ENCODE data around the gene SERPINB12. TPM values are rescaled to one million over a fixed set of nuclear protein-coding genes. Genes with fewer than 3 reads are reported as not detected.

SERPINB12 gene, protein sequence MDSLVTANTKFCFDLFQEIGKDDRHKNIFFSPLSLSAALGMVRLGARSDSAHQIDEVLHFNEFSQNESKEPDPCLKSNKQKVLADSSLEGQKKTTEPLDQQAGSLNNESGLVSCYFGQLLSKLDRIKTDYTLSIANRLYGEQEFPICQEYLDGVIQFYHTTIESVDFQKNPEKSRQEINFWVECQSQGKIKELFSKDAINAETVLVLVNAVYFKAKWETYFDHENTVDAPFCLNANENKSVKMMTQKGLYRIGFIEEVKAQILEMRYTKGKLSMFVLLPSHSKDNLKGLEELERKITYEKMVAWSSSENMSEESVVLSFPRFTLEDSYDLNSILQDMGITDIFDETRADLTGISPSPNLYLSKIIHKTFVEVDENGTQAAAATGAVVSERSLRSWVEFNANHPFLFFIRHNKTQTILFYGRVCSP
- total RNA-seq: not detected

- no peak within 1 kb of the TSS for H3K9ac ChIP-seq (ENCODE audit: low read depth in 1 of 3, low read length in 3 of 3)
- H3K27ac ChIP-seq (ENCODE audit: low read depth, low read length): no peak within 1 kb of the TSS
- H3K4me1 ChIP-seq (ENCODE audit: control insufficient read depth in 3 of 3, insufficient read depth in 3 of 3, low read length in 3 of 3): no peaks in the 10 kb centered on the region
- H3K4me3 ChIP-seq (ENCODE audit: low read length in 3 of 3): no peak within 1 kb of the TSS
- H3K27me3 ChIP-seq (ENCODE audit: control insufficient read depth in 3 of 3, insufficient read depth in 3 of 3, low read length in 3 of 3): no peaks in the 10 kb centered on the region
- no peaks in the 10 kb centered on the region for H3K36me3 ChIP-seq (ENCODE audit: control insufficient read depth in 3 of 3, insufficient read depth in 3 of 3, low read length in 3 of 3)
- H3K9me3 ChIP-seq (ENCODE audit: control insufficient read depth in 3 of 3, low read length in 3 of 3): no peaks in the 10 kb centered on the region
Measured at GRCh38 chr18:63542069-63542468, at the start of gene SERPINB12. Gene SERPINB12 (plus strand): TSS chr18:63542369. CDS start chr18:63556160, 13,791 bp downstream.

DNA sequence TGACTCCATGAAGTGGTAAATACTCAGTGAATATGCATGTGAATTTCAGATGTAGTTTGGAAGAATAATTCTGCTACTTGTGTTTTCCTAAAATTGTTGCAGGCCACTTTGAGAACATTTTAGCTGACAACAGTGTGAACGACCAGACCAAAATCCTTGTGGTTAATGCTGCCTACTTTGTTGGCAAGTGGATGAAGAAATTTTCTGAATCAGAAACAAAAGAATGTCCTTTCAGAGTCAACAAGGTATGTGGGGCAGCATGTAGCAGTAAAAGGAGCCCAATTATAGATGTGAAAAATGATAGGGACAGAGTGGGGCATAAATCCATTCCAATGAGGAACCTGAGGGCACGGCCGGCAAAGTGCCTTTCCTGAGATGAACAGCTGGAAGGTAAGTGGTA, 49.3 kb upstream of the SERPINB12 start:
- no peak overlapping the region for H3K4me3 ChIP-seq (ENCODE audit: low read length in 3 of 3)
- no peak overlapping the region for H3K27ac ChIP-seq (ENCODE audit: low read depth, low read length)
- H3K36me3 ChIP-seq (ENCODE audit: control insufficient read depth in 3 of 3, insufficient read depth in 3 of 3, low read length in 3 of 3): no peaks in the 10 kb centered on the region
- no peaks in the 10 kb centered on the region for H3K4me1 ChIP-seq (ENCODE audit: control insufficient read depth in 3 of 3, insufficient read depth in 3 of 3, low read length in 3 of 3)
- no peaks in the 10 kb centered on the region for H3K9me3 ChIP-seq (ENCODE audit: control insufficient read depth in 3 of 3, low read length in 3 of 3)
- H3K9ac ChIP-seq (ENCODE audit: low read depth in 1 of 3, low read length in 3 of 3): no peak overlapping the region
- peaks cover 0 to 4% (median 0%) of the 10 kb centered on the region in 3 donors for H3K27me3 ChIP-seq (ENCODE audit: control insufficient read depth in 3 of 3, insufficient read depth in 3 of 3, low read length in 3 of 3)

DNA sequence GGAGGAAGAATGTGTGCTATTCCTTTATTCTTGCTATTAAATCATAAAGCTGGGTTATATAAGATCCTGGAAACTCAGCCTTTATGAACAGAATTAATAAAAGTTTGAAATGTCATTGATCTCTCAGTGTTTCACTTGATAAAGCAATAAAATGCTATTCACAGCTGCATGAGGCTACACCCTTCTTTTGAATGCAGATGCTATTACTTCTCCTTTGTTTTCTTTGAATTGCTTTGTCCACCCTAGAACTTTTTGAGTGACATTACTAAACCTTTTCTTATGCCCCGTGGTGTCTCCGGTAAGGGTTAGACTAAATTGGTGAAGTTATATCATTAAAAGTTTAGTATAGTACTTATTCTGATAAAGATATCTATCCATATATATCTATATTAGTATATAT, 46.5 kb upstream of the SERPINB12 start:
- no peaks in the 10 kb centered on the region for H3K4me1 ChIP-seq (ENCODE audit: control insufficient read depth in 3 of 3, insufficient read depth in 3 of 3, low read length in 3 of 3)
- H3K9me3 ChIP-seq (ENCODE audit: control insufficient read depth in 3 of 3, low read length in 3 of 3): no peaks in the 10 kb centered on the region
- H3K36me3 ChIP-seq (ENCODE audit: control insufficient read depth in 3 of 3, insufficient read depth in 3 of 3, low read length in 3 of 3): no peaks in the 10 kb centered on the region
- H3K9ac ChIP-seq (ENCODE audit: low read depth in 1 of 3, low read length in 3 of 3): no peak overlapping the region
- H3K27me3 ChIP-seq (ENCODE audit: control insufficient read depth in 3 of 3, insufficient read depth in 3 of 3, low read length in 3 of 3): peaks cover 0 to 4% (median 0%) of the 10 kb centered on the region in 3 donors
- H3K27ac ChIP-seq (ENCODE audit: low read depth, low read length): no peak overlapping the region
- no peak overlapping the region for H3K4me3 ChIP-seq (ENCODE audit: low read length in 3 of 3)

DNA sequence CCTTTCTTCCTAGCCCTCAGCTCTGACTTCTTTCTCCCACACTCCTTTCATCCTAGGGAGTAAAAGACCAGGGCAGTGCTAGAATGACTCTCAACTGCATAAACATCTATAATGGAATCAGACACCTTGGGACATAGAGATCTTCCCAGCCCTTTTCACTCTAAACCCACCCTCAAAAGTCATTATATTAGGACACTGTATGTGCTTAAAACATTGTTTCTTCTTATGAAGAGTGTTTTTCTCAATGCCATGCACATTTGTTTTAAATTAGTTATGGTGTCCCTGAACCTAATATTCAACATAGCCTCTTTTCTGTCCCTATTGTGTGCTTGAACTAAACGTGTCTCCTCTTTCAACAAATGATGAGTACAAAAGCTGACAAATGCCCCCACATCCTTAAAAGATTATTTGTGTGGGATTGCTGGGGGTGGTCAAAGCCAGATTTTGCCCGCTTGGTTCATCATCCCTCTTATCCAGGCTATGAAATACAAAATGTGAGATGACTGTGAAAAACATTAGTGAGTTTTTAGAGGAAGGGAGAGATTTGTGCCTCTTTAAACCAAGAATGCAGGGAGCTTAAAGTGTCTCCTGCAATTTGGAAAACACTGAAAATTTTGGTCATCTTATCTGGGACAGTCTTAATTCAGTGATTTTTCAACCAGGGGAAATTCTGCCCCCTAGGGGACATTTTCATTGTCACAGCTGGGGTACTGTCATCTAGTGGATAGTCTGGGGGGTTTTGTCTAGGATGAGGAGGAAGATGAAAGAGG, 36.4 kb upstream of the SERPINB12 start:
- H3K27ac ChIP-seq (ENCODE audit: low read depth, low read length): no peak overlapping the region
- H3K9ac ChIP-seq (ENCODE audit: low read depth in 1 of 3, low read length in 3 of 3): no peak overlapping the region
- no peaks in the 10 kb centered on the region for H3K36me3 ChIP-seq (ENCODE audit: control insufficient read depth in 3 of 3, insufficient read depth in 3 of 3, low read length in 3 of 3)
- H3K27me3 ChIP-seq (ENCODE audit: control insufficient read depth in 3 of 3, insufficient read depth in 3 of 3, low read length in 3 of 3): peaks cover 0 to 3% (median 0%) of the 10 kb centered on the region in 3 donors
- H3K4me1 ChIP-seq (ENCODE audit: control insufficient read depth in 3 of 3, insufficient read depth in 3 of 3, low read length in 3 of 3): no peaks in the 10 kb centered on the region
- H3K9me3 ChIP-seq (ENCODE audit: control insufficient read depth in 3 of 3, low read length in 3 of 3): no peaks in the 10 kb centered on the region
- H3K4me3 ChIP-seq (ENCODE audit: low read length in 3 of 3): no peak overlapping the region

- Histone ChIP-seq H3K9me3 (ENCODE audit: control insufficient read depth in 3 of 3, low read length in 3 of 3) (no peaks in the 10 kb centered on the region), H3K9ac (ENCODE audit: low read depth in 1 of 3, low read length in 3 of 3) (no peak overlapping the region), H3K4me3 (ENCODE audit: low read length in 3 of 3) (no peak overlapping the region), H3K27ac (ENCODE audit: low read depth, low read length) (no peak overlapping the region), H3K36me3 (ENCODE audit: control insufficient read depth in 3 of 3, insufficient read depth in 3 of 3, low read length in 3 of 3) (no peaks in the 10 kb centered on the region), H3K27me3 (ENCODE audit: control insufficient read depth in 3 of 3, insufficient read depth in 3 of 3, low read length in 3 of 3) (peaks cover 0 to 5% (median 0%) of the 10 kb centered on the region in 3 donors), H3K4me1 (ENCODE audit: control insufficient read depth in 3 of 3, insufficient read depth in 3 of 3, low read length in 3 of 3) (no peaks in the 10 kb centered on the region)
Measured at GRCh38 chr18:63506336-63506646, 35.9 kb upstream of the SERPINB12 start.

DNA sequence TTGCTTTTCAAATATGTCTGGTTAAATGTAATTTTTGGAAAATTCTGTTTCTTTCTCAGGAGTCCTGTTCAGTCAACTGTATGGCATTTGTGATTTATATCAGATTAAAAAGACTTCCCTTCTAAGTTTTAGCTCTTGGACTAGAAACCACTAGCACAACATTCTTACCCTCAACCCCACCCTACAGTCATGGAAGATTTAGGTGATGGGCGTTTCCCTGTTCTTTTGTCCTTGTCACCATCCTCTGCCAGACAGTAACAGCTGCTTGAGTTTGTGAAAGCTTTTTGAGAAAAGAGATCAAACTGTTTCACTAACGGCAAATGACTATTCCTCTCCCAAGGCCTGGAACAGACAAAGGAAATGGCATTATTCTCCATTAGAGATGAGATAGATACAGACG, 33.6 kb upstream of the SERPINB12 start:
- no peaks in the 10 kb centered on the region for H3K36me3 ChIP-seq (ENCODE audit: control insufficient read depth in 3 of 3, insufficient read depth in 3 of 3, low read length in 3 of 3)
- H3K4me3 ChIP-seq (ENCODE audit: low read length in 3 of 3): no peak overlapping the region
- no peak overlapping the region for H3K9ac ChIP-seq (ENCODE audit: low read depth in 1 of 3, low read length in 3 of 3)

DNA sequence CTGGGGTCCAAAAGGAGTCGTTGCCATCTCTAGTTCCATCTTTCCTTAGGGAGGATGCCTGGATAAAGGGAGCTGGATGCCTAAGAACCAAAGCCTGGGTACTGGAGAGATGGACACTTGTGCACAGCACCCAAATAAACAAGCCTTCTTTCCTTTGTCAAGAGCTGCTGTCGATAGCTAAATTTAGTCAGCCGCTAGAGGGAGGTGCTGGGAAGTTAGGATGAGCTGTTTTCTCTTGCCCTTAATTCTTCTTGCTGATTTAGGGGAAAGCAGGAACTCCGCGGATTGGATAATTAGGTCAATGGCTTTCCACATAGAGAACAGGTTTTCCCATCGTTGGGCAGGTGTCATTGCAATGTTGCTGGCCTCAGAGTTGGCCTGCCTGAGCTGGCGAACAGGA, 30.9 kb upstream of the SERPINB12 start:
- peaks cover 0 to 5% (median 2%) of the 10 kb centered on the region in 3 donors for H3K27me3 ChIP-seq (ENCODE audit: control insufficient read depth in 3 of 3, insufficient read depth in 3 of 3, low read length in 3 of 3)
- H3K9ac ChIP-seq (ENCODE audit: low read depth in 1 of 3, low read length in 3 of 3): no peak overlapping the region
- H3K36me3 ChIP-seq (ENCODE audit: control insufficient read depth in 3 of 3, insufficient read depth in 3 of 3, low read length in 3 of 3): no peaks in the 10 kb centered on the region
- no peaks in the 10 kb centered on the region for H3K9me3 ChIP-seq (ENCODE audit: control insufficient read depth in 3 of 3, low read length in 3 of 3)
- no peaks in the 10 kb centered on the region for H3K4me1 ChIP-seq (ENCODE audit: control insufficient read depth in 3 of 3, insufficient read depth in 3 of 3, low read length in 3 of 3)
- no peak overlapping the region for H3K27ac ChIP-seq (ENCODE audit: low read depth, low read length)
- no peak overlapping the region for H3K4me3 ChIP-seq (ENCODE audit: low read length in 3 of 3)

More for the DNA sequence above, 33.6 kb upstream of the SERPINB12 start:
- peaks cover 0 to 7% (median 0%) of the 10 kb centered on the region in 3 donors for H3K27me3 ChIP-seq (ENCODE audit: control insufficient read depth in 3 of 3, insufficient read depth in 3 of 3, low read length in 3 of 3)
- H3K27ac ChIP-seq (ENCODE audit: low read depth, low read length): no peak overlapping the region
- no peaks in the 10 kb centered on the region for H3K9me3 ChIP-seq (ENCODE audit: control insufficient read depth in 3 of 3, low read length in 3 of 3)
- no peaks in the 10 kb centered on the region for H3K4me1 ChIP-seq (ENCODE audit: control insufficient read depth in 3 of 3, insufficient read depth in 3 of 3, low read length in 3 of 3)

- Histone ChIP-seq H3K9ac (ENCODE audit: low read depth in 1 of 3, low read length in 3 of 3) (no peak overlapping the region), H3K27ac (ENCODE audit: low read depth, low read length) (no peak overlapping the region), H3K9me3 (ENCODE audit: control insufficient read depth in 3 of 3, low read length in 3 of 3) (no peaks in the 10 kb centered on the region), H3K4me3 (ENCODE audit: low read length in 3 of 3) (no peak overlapping the region), H3K36me3 (ENCODE audit: control insufficient read depth in 3 of 3, insufficient read depth in 3 of 3, low read length in 3 of 3) (no peaks in the 10 kb centered on the region), H3K27me3 (ENCODE audit: control insufficient read depth in 3 of 3, insufficient read depth in 3 of 3, low read length in 3 of 3) (peaks cover 0 to 4% (median 2%) of the 10 kb centered on the region in 3 donors), H3K4me1 (ENCODE audit: control insufficient read depth in 3 of 3, insufficient read depth in 3 of 3, low read length in 3 of 3) (no peaks in the 10 kb centered on the region)
Measured at GRCh38 chr18:63514326-63514725, 27.8 kb upstream of the SERPINB12 start.

- H3K4me3 ChIP-seq (ENCODE audit: low read length in 3 of 3): no peak overlapping the region
- no peaks in the 10 kb centered on the region for H3K4me1 ChIP-seq (ENCODE audit: control insufficient read depth in 3 of 3, insufficient read depth in 3 of 3, low read length in 3 of 3)
- no peaks in the 10 kb centered on the region for H3K36me3 ChIP-seq (ENCODE audit: control insufficient read depth in 3 of 3, insufficient read depth in 3 of 3, low read length in 3 of 3)
- H3K9me3 ChIP-seq (ENCODE audit: control insufficient read depth in 3 of 3, low read length in 3 of 3): no peaks in the 10 kb centered on the region
- no peak overlapping the region for H3K9ac ChIP-seq (ENCODE audit: low read depth in 1 of 3, low read length in 3 of 3)
- H3K27me3 ChIP-seq (ENCODE audit: control insufficient read depth in 3 of 3, insufficient read depth in 3 of 3, low read length in 3 of 3): peaks cover 0 to 4% (median 2%) of the 10 kb centered on the region in 3 donors
- no peak overlapping the region for H3K27ac ChIP-seq (ENCODE audit: low read depth, low read length)
Measured at GRCh38 chr18:63514888-63515678, 27.1 kb upstream of the SERPINB12 start.
